SKM-1 (cell line): ENCODE measurements around the gene PCNT.
"Not testable (repeated sequence)": the region's sequence is repeated elsewhere in the genome, so short reads cannot be mapped to it uniquely, and the experiment has no call there.

ENCODE experiments used
- DNase-seq: peaks from one replicate; lab custom pipeline; 2025; ENCODE audit not compliant: unreplicated experiment; lab: John Stamatoyannopoulos, UW

PCNT gene

GRCh38 chr21:46356494-46357334 is 32.8 kb downstream of the PCNT start:
- DNase-seq = no peak

DNA sequence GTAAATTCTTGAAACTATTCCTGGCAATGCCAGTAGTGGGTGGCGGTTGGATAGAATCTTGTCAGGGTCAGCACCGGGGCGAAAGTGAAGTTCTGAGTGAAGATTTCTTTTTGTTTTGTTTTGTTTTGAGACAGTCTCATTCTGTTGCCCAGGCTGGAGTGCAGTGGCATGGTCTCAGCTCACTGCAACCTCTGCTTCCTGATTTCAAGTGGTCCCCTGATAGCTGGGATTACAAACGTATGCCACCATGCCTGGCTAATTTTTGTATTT is 33.3 kb downstream of the PCNT start:
- DNase-seq = no peak

DNA sequence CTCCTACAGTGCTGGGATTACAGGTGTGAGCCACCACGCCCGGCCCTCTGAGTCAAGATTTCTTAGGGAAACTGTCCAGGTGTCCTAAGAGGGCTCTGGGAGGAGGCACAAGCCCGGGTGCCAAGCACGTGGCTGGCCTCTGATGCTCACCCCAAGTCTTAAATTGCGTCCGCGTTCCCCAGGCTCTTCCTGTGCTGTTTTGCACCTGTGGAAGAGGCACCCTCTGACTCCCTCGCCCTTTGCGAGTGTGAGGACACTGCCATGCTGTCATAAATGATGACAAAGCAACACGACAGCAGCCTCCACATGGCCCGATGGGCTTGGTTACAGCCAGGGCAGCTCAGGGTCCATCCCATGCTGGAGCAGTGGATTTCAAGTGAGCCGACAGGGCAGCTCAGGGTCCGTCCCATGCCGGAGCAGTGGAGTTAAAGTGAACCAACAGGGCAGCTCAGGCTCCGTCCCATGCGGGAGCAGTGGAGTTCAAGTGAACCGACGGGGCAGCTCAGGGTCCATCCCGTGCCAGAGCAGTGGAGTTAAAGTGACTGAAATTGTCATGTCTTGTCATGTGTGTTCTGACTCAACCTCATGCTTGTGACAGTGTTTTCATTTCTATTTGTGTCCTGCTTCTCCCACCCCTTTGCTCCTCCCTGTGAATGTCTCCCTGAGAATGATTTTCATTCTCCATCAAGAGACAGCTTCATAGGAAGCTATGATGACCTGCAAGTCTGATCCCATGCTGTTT is 33.9 kb downstream of the PCNT start:
- DNase-seq = no peak

DNA sequence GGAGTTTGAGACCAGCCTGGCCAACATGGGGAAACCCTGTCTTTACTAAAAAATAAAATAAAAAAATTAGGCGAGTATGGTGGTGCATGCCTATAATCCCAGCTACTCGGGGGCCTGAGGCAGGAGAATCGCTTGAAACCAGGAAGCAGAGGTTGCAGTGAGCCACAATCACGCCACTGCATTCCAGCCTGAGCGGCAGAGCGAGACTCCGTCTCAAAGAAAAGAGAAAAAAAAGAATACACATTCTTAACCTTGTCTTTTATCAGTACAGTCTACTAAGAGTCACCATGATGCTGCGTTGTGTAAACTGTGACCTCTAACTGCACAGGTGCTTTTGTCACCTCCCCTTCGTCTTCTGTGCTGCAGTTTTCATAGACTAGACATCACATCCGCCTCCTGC is 37.2 kb downstream of the PCNT start:
- no peak for DNase-seq

- DNase-seq = no peak
Observed at GRCh38 chr21:46361935-46362334, 38.0 kb downstream of the PCNT start.

DNA sequence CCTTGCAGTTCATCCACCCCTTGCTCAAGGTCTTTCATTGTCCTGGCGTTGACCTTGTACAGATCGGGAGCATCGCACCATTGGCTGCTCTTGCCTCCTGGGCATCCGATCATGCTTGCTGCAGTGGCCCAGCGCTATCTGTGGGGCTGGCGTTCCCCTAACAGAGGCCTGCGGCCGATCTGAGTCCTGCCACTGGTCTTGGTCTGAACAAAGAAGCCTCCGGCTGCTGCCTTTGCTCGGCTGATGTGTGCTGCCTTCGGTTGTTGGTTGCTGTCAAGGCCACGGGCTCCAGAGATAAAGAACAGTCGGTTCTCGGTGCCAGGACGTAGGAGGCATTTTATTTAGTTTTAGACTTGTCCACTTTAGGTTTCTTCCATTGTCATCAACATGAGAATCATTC is 39.0 kb downstream of the PCNT start:
- no peak for DNase-seq

GRCh38 chr21:46363698-46364097 is 39.7 kb downstream of the PCNT start:
- no peak for DNase-seq

DNA sequence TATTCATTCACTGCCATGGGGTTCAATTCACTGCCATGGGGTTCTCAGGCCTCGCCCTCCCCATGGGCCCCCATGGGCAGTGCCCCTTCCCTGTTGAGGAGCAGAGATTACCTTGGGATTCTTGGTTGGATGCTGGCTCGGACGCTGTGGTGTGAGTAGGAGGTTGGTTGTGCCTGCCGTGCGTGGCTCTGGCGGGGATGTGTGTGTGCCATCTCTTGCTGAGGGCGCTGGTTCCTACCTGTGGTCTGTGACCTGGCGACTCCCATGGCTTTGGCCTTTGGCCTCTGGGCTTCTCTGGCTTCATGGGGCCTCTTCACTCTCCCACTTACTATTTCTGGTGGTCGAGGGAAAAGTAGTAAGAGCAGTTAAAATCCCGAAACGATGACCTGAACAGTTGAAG is 42.1 kb downstream of the PCNT start:
- DNase-seq = no peak

DNA sequence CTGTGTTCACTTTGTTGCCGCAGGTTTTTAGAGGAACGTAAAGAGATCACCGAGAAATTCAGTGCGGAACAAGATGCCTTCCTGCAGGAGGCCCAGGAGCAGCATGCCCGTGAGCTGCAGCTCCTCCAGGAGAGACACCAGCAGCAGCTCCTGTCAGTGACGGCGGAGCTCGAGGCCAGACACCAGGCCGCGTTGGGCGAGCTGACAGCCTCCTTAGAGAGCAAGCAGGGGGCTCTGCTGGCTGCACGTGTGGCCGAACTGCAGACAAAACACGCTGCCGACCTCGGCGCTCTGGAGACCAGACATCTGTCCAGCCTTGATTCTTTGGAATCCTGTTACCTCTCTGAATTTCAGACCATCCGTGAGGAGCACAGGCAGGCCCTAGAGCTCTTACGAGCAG is 42.6 kb downstream of the PCNT start:
- DNase-seq = no peak

DNA sequence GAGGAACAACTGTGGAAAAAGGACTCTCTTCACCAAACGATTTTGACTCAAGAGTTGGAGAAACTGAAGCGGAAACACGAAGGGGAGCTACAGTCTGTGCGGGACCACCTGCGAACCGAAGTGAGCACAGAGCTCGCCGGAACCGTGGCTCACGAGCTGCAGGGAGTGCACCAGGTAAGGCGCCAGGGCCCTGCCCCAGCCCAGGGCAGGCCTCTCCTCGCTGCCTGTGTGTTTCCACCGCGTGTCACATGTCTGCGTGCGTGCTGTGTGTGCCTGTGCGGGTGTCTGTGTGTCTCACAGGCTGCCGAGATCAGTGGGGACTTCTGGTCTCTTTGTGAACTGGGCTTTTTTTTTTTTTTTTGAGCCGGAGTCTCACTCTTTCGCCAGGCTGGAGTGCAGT is 43.0 kb downstream of the PCNT start:
- DNase-seq = no peak

GRCh38 chr21:46368533-46369285 is 44.8 kb downstream of the PCNT start:
- no peak for DNase-seq

- no peak for DNase-seq
Observed at GRCh38 chr21:46369520-46370235, 45.7 kb downstream of the PCNT start.

DNA sequence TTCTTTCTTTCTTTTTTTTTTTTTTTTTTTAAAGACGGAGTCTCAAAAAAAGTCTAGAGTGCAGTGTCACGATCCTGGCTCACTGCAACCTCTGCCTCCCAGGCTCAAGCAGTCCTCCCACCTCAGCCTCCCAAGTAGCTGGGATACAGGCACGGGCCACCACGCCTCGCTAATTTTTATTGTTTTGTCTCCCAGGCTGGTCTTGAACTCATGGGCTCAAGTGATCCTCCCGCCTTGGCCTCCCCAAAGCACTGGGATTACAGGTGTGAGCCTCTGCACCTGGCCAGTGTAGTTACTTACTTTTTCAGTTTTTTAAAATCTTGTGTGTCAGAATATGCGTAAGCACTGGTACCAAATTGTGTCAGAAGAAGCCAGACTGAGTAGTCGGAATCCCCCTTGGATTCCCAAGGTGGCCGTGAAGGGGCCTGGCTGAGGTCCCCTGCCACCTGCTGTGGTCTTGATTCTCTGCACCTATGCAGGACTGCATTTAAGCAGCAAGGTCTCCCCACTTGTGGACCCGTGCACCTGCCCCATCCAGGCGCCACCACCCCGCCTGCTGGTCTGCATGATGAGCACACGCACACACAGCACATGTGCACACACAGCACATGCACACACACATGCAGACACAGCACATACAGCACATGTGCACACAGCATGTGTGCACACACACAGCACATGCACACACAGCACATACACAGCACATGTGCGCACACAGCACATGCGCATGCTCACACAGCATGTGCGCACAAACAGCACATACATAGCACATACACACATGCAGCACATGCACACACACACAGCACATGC is 47.5 kb downstream of the PCNT start:
- no peak for DNase-seq

- no peak for DNase-seq
Observed at GRCh38 chr21:46372014-46372485, 48.1 kb downstream of the PCNT start.

GRCh38 chr21:46372947-46373346 is 49.0 kb downstream of the PCNT start:
- DNase-seq = not testable (repeated sequence)

DNA sequence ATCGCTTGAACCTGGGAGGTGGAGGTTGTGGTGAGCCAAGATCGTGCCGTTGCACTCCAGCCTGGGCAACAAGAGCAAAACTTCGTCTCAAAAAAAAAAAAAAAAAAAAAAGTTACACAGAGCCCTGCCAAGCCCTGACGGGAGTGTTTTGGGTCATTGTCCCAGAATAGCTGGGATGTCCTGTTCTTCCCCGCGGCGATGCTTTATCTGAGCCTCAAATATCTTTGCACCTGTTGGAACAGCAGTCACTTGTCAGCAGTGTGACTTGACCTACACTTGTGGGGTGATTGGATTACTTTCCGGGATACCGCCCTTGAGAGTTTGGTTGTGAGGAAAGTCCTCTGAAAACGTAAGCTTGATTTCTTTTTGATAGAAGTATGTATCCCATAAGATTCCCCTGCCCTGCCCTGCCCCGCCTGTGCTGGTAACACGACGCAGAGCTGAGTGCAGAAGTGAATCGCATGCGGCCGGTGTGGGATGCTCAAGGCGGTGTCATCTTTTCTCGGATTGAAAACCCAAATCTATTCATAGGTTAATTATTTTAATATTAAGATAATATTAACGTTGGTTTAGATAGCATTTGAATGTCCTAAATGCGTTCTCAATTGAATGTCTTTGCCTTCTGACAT is 50.9 kb downstream of the PCNT start:
- DNase-seq = no peak

DNA sequence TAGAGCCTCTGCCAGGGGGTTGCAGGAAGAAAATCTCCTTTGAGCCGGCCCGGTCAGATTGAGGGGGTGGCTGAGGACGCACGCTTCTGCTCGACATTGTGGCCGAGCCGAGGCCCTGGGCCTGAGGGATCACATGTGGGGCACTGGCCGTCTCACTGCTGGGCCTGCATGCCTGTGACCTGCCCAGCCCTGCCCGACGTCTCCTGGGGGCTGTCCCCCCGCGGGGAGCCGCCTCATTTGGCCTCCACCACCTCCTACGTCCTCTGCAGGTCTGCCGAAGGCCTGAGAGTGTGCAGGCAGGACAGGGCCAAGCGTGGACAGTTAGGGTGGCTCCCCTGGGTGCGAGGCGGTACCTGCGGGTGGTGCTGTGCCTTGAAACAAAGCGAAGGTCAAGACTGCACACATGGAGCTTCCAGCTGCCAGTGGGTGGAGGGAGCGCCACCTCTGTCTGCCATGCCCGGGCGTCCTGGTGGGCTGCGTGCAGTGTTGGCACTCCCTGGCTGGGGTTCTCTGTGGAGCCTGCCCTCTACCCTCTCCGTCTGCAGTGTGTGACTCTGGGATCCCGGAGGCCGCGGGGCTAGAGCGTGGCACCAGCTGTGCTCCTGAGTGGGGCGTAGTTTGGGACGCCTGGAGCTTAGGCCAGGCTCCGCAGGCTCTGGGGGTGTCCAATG is 51.7 kb downstream of the PCNT start:
- no peak for DNase-seq

- DNase-seq = no peak
Observed at GRCh38 chr21:46376231-46376628, 52.3 kb downstream of the PCNT start.

- DNase-seq = no peak
Observed at GRCh38 chr21:46376856-46377453, 53.0 kb downstream of the PCNT start.
